HepG2 (cell line): Measurements from ENCODE around the gene INHA. TPM values are rescaled to one million over a fixed set of nuclear protein-coding genes. Genes with fewer than 3 reads are reported as not detected.

Source experiments
- AHR ChIP-seq: IDR thresholded peaks from 2 replicates; pipeline ENCODE4 v1.6.1; 2018; ENCODE audit warnings: missing genetic modification reagents, missing compliant biosample characterization
- ARHGAP35 ChIP-seq: sonication (generic); formaldehyde crosslinking; IDR thresholded peaks from 2 replicates; pipeline ENCODE4 v1.9.0; 2022; ENCODE audit warnings: mild to moderate bottlenecking, inconsistent platforms, moderate library complexity, missing genetic modification reagents, borderline replicate concordance
- GLI4 ChIP-seq: sonication (generic); formaldehyde crosslinking; IDR thresholded peaks from 2 replicates; pipeline ENCODE4 v1.5.1; 2020; ENCODE audit warnings: missing genetic modification reagents, mild to moderate bottlenecking, moderate library complexity, borderline replicate concordance
- GZF1 ChIP-seq: sonication (generic); formaldehyde crosslinking; IDR thresholded peaks from 2 replicates; pipeline ENCODE4 v1.5.1; 2020; ENCODE audit warnings: mild to moderate bottlenecking, missing genetic modification reagents
- HNRNPL ChIP-seq: fragments of 200-400 bp; formaldehyde crosslinking; IDR thresholded peaks from 2 replicates; pipeline ENCODE4 v1.6.1; 2017; ENCODE audit warnings: mild to moderate bottlenecking, low read depth, low read length
- JUN ChIP-seq: sonication (generic); formaldehyde crosslinking; IDR thresholded peaks from 2 replicates; pipeline ENCODE4 v1.4.0; 2020; ENCODE audit warnings: mild to moderate bottlenecking, missing genetic modification reagents
- JUNB ChIP-seq: sonication (generic); formaldehyde crosslinking; IDR thresholded peaks from 2 replicates; pipeline ENCODE4 v1.8.0; 2022; ENCODE audit warnings: missing genetic modification reagents, mild to moderate bottlenecking, borderline replicate concordance
- KDM5A ChIP-seq: fragments of 200-600 bp; sonication (generic); IDR thresholded peaks from 2 replicates; pipeline ENCODE4 v1.7.0; 2018; ENCODE audit warnings: antibody characterized with exemption, mild to moderate bottlenecking, low read length, borderline replicate concordance
- KLF15 ChIP-seq: sonication (generic); formaldehyde crosslinking; IDR thresholded peaks from 2 replicates; pipeline ENCODE4 v1.8.1; 2023; ENCODE audit warnings: borderline replicate concordance, mild to moderate bottlenecking, inconsistent platforms, missing genetic modification reagents, mixed read lengths
- KMT2A ChIP-seq: sonication (generic); formaldehyde crosslinking; IDR thresholded peaks from 2 replicates; pipeline ENCODE4 v1.4.0; 2020; ENCODE audit warnings: missing genetic modification reagents
- PHF20 ChIP-seq: sonication (generic); formaldehyde crosslinking; IDR thresholded peaks from 2 replicates; pipeline ENCODE4 v1.5.0; 2020; ENCODE audit warnings: mild to moderate bottlenecking, missing genetic modification reagents
- POGK ChIP-seq: sonication (generic); formaldehyde crosslinking; conservative IDR thresholded peaks from 2 replicates; pipeline ENCODE4 v1.8.0; 2022; ENCODE audit warnings: mild to moderate bottlenecking, moderate library complexity, missing genetic modification reagents
- RFX5 ChIP-seq: IDR thresholded peaks from 2 replicates; pipeline ENCODE4 v1.6.1; 2011; ENCODE audit warnings: low read depth, low read length, improper control_type of control experiment
- SALL1 ChIP-seq: sonication (generic); formaldehyde crosslinking; IDR thresholded peaks from 2 replicates; pipeline ENCODE4 v1.8.0; 2022; ENCODE audit warnings: mild to moderate bottlenecking, missing genetic modification reagents
- STAG1 ChIP-seq: sonication (generic); formaldehyde crosslinking; IDR thresholded peaks from 2 replicates; pipeline ENCODE4 v1.4.0; 2020; ENCODE audit warnings: missing genetic modification reagents
- TERF1 ChIP-seq: sonication (generic); formaldehyde crosslinking; IDR thresholded peaks from 2 replicates; pipeline ENCODE4 v1.8.0; 2022; ENCODE audit warnings: mild to moderate bottlenecking, missing genetic modification reagents, moderate library complexity
- ZNF234 ChIP-seq: sonication (generic); formaldehyde crosslinking; conservative IDR thresholded peaks from 2 replicates; pipeline ENCODE4 v1.5.1; 2020; ENCODE audit warnings: mild to moderate bottlenecking, missing genetic modification reagents
- ZNF792 ChIP-seq: IDR thresholded peaks from 2 replicates; pipeline ENCODE4 v1.6.1; 2016
- polyA plus RNA-seq, 8 experiments: library from polyadenylated mRNA; depleted of rRNA in 3 of 8; stranded (reverse) in 7 of 8; unstranded in 1 of 8; fragments of >200 nt; fragmentation: Illumina TruSeq in 4 of 8; extraction: Trizol in 4 of 8; gene quantifications; 2 replicates each; pipeline versions ENCODE4 v1.2.1 to v1.2.3, GENCODE V29; 2011 to 2016; ENCODE audit warnings: low read depth in 4 of 8, missing spikeins in 1 of 8, mixed read lengths in 1 of 8; ENCODE audit not compliant: insufficient read depth in 1 of 8
- total RNA-seq, 5 experiments: library from RNA; depleted of rRNA; stranded (reverse); fragments of >200 nt; fragmentation: Illumina TruSeq; extraction: Trizol; gene quantifications; 2 replicates each; pipeline ENCODE4 v1.2.3, GENCODE V29; 2016; ENCODE audit warnings: low read depth in 1 of 5
- TF ChIP-seq, protein P1 (sequence below): sonication (generic); formaldehyde crosslinking; IDR thresholded peaks from 2 replicates; pipeline ENCODE4 v1.4.0; 2020; ENCODE audit warnings: missing genetic modification reagents
- TF ChIP-seq, protein P2 (sequence below): IDR thresholded peaks from 2 replicates; pipeline ENCODE4 v1.4.0; 2020; ENCODE audit warnings: mild to moderate bottlenecking, missing genetic modification reagents

Gene INHA
- total and polyA plus RNA-seq, 2 of the 13 experiments (the other 11 are each of a cell fraction or from before 2014, with no cell fraction given) = 4.1 to 15.2 TPM

GRCh38 chr2:219542931-219543595, 29.0 kb upstream of the INHA start (continued):
- peak; percentile 86; the same call in 1 of the 2 replicates for TF ChIP-seq ARHGAP35 (CRISPR knock-in tag)
- no peak for TF ChIP-seq RFX5
- peak; percentile 54; the same call in 1 of the 2 replicates for TF ChIP-seq POGK (CRISPR knock-in tag)
- TF ChIP-seq KDM5A = 0 out of 2 replicates have a peak, but pooled peaks have one; percentile 22
- no peak for TF ChIP-seq JUN (CRISPR knock-in tag)
- no peak for TF ChIP-seq SALL1
- peak; percentile 54; the same call in 1 of the 2 replicates for TF ChIP-seq ZNF792 (CRISPR knock-in tag)
- no peak for TF ChIP-seq GZF1
- TF ChIP-seq ZNF234 (CRISPR knock-in tag) = 0 out of 2 replicates have a peak, but pooled peaks have one; percentile 33
- TF ChIP-seq AHR (CRISPR knock-in tag) = peak; percentile 56; the same call in 1 of the 2 replicates
- 0 out of 2 replicates have a peak, but pooled peaks have one; percentile 80 for TF ChIP-seq GLI4 (CRISPR knock-in tag)
- TF ChIP-seq PHF20 (CRISPR knock-in tag) = no peak
- TF ChIP-seq KMT2A (CRISPR knock-in tag) = peak; percentile 45; the same call in 1 of the 2 replicates
- no peak for TF ChIP-seq JUNB (CRISPR knock-in tag)
- 0 out of 2 replicates have a peak, but pooled peaks have one; percentile 51 for TF ChIP-seq KLF15 (CRISPR knock-in tag)
- TF ChIP-seq, protein P1, sequence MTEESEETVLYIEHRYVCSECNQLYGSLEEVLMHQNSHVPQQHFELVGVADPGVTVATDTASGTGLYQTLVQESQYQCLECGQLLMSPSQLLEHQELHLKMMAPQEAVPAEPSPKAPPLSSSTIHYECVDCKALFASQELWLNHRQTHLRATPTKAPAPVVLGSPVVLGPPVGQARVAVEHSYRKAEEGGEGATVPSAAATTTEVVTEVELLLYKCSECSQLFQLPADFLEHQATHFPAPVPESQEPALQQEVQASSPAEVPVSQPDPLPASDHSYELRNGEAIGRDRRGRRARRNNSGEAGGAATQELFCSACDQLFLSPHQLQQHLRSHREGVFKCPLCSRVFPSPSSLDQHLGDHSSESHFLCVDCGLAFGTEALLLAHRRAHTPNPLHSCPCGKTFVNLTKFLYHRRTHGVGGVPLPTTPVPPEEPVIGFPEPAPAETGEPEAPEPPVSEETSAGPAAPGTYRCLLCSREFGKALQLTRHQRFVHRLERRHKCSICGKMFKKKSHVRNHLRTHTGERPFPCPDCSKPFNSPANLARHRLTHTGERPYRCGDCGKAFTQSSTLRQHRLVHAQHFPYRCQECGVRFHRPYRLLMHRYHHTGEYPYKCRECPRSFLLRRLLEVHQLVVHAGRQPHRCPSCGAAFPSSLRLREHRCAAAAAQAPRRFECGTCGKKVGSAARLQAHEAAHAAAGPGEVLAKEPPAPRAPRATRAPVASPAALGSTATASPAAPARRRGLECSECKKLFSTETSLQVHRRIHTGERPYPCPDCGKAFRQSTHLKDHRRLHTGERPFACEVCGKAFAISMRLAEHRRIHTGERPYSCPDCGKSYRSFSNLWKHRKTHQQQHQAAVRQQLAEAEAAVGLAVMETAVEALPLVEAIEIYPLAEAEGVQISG (CRISPR knock-in tag) = peak; percentile 35; the same call in 1 of the 2 replicates
- TF ChIP-seq, protein P2, sequence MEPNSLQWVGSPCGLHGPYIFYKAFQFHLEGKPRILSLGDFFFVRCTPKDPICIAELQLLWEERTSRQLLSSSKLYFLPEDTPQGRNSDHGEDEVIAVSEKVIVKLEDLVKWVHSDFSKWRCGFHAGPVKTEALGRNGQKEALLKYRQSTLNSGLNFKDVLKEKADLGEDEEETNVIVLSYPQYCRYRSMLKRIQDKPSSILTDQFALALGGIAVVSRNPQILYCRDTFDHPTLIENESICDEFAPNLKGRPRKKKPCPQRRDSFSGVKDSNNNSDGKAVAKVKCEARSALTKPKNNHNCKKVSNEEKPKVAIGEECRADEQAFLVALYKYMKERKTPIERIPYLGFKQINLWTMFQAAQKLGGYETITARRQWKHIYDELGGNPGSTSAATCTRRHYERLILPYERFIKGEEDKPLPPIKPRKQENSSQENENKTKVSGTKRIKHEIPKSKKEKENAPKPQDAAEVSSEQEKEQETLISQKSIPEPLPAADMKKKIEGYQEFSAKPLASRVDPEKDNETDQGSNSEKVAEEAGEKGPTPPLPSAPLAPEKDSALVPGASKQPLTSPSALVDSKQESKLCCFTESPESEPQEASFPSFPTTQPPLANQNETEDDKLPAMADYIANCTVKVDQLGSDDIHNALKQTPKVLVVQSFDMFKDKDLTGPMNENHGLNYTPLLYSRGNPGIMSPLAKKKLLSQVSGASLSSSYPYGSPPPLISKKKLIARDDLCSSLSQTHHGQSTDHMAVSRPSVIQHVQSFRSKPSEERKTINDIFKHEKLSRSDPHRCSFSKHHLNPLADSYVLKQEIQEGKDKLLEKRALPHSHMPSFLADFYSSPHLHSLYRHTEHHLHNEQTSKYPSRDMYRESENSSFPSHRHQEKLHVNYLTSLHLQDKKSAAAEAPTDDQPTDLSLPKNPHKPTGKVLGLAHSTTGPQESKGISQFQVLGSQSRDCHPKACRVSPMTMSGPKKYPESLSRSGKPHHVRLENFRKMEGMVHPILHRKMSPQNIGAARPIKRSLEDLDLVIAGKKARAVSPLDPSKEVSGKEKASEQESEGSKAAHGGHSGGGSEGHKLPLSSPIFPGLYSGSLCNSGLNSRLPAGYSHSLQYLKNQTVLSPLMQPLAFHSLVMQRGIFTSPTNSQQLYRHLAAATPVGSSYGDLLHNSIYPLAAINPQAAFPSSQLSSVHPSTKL (CRISPR knock-in tag) = no peak
- peak; percentile 47; the same call in 1 of the 2 replicates for TF ChIP-seq HNRNPL
- TF ChIP-seq STAG1 = peak; percentile 2; the same call in 1 of the 2 replicates
- 0 out of 2 replicates have a peak, but pooled peaks have one; percentile 40 for TF ChIP-seq TERF1 (CRISPR knock-in tag)
